ENCODE data around the gene SLC22A2. TPM values are rescaled to one million over a fixed set of nuclear protein-coding genes. Genes with fewer than 3 reads are reported as not detected.

The SLC22A2 gene
- total and polyA plus RNA-seq, 2 of the 13 experiments (the other 11 are each of a cell fraction or from before 2014, with no cell fraction given), result not detected

GRCh38 chr6:160264061-160264612, 5.5 kb upstream of the SLC22A2 start:
- intact Hi-C loops (cut with micrococcal nuclease; ENCODE audit: unreplicated experiment) (no loop called here), in situ Hi-C loops (cut with HindIII; ENCODE audit: extremely low pct_ligation_motif_present, low pct_unique_long_range_greater_than_20kb) (no loop called here)
- H3K4me1 ChIP-seq (ENCODE audit: insufficient read depth, low read length), result peaks cover 16% of the 10 kb centered on the region
- no peaks in the 10 kb centered on the region for H3K79me2 ChIP-seq (ENCODE audit: insufficient read depth, low read length)
- H3K9me3 ChIP-seq (ENCODE audit: low read length), result no peaks in the 10 kb centered on the region
- H3K4me3 ChIP-seq (replicated peaks in 1 of 3; ENCODE audit: insufficient read depth in 1 of 3, low read depth in 2 of 3, low read length in 3 of 3), result no peak overlapping the region
- ChIA-PET POLR2A (interaction anchor here (1.2 kb wide), 1 partner anchor 131 kb away, joined by 3 read pairs; no protein-coding TSS in a partner anchor), CTCF (ENCODE audit: low intra/inter-chr PET ratio, low total read pairs) (no interaction called here)
- peaks cover 5 to 14% of the 10 kb centered on the region in 2 experiments; a peak in 3 of 5 replicates for H3K27me3 ChIP-seq (ENCODE audit: control insufficient read depth in 1 of 2, insufficient read depth in 2 of 2, low read length in 2 of 2)
- FAIRE-seq (no peak), DNase-seq (ENCODE audit: low spot score) (no peak), ATAC-seq (no peak)
- 29% methylated on average over 7 of the region's 7 CpGs for WGBS (ENCODE audit: low lambda C conversion rate)
- BruUV-seq (replicated peaks), result no TSS peak
- no peak overlapping the region for H3K9ac ChIP-seq (ENCODE audit: insufficient read depth, low read depth, low read length)
- H2AFZ ChIP-seq (ENCODE audit: low read length), result no peak overlapping the region
- TF ChIP-seq ZNF558 (CRISPR knock-in tag; IDR thresholded peaks at IDR 0.05; ENCODE audit: borderline replicate concordance) (no peak), ZBTB7B (CRISPR knock-in tag; IDR thresholded peaks at IDR 0.05) (no peak), PAXIP1 (CRISPR knock-in tag; conservative IDR thresholded peaks at IDR 0.05) (no peak), HDAC1 (CRISPR knock-in tag; IDR thresholded peaks at IDR 0.05) (no peak), ZNF317 (CRISPR knock-in tag; IDR thresholded peaks at IDR 0.05) (no peak), ZNF660 (CRISPR knock-in tag; IDR thresholded peaks at IDR 0.05; ENCODE audit: borderline replicate concordance, low read depth) (no peak)
- peak overlapping the region; percentile 0; the same call in 1 of the 2 replicates for H3K4me2 ChIP-seq (ENCODE audit: low read depth, low read length)
- H3K36me3 ChIP-seq (replicated peaks in 1 of 2; ENCODE audit: control insufficient read depth in 1 of 2, insufficient read depth in 2 of 2, low read length in 2 of 2), result no peaks in the 10 kb centered on the region
- H4K20me1 ChIP-seq (ENCODE audit: insufficient read depth, low read length), result no peaks in the 10 kb centered on the region
- H3K27ac ChIP-seq (ENCODE audit: extremely low read length, insufficient read depth, low read length), result no peak overlapping the region

All from HepG2 (cell line).